ENCODE measurements around the gene CHID1. TPM values are rescaled to one million over a fixed set of nuclear protein-coding genes. Genes with fewer than 3 reads are reported as not detected.

The CHID1 gene
- total and polyA plus RNA-seq, 2 experiments from 2014 or later = 54.1 to 67.3 TPM

DNA sequence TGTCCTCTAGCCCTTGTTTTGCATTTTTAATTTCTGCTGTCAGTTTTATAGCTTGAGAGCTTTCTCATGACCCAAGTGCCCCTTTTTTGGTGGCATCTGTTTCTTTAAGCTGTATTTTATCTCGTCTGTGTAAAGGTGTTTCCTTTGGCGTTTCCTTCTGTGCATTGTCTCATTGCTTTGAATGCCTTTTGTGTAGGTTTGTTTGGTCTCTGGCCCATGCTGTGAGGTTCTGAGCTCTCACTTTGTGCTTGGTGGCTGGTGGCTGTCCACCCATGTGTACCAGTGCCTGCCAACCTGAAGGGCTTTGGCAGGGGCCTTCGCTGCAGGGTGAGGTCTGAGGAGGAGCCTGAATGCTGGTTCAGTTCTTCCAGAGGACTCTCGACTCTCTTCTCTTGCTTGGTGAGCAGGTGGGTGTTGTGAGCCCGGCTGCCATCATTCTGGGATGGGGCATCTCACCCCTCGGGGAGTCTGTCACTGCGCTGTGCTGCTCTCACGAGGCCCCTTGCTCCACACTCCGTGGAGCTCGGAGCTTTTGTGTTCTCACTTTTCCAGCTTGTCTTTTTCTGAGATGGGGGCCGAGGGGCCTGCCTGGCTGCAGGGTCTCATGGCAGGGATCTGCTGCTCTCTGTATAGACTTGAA is 30.0 kb upstream of the CHID1 start:
- peaks cover 3% of the 10 kb centered on the region; the same call in 1 of the 2 replicates for H4K20me1 ChIP-seq (replicated peaks; ENCODE audit: insufficient read depth)
- peak overlapping the region; percentile 43 for H3K27ac Mint-ChIP-seq

More for the DNA sequence above, 30.0 kb upstream of the CHID1 start:
- Histone ChIP-seq H3K4me2 (peak overlapping the region; percentile 30), H3K4me1 (ENCODE audit: insufficient read depth) (peaks cover 53% of the 10 kb centered on the region), H3K4me3 (no peak overlapping the region), H3F3A (replicated peaks; ENCODE audit: low read depth) (no peaks in the 10 kb centered on the region; the same call in none of the 2 replicates), H3K9me2 (ENCODE audit: insufficient read depth) (no peaks in the 10 kb centered on the region), H3K79me2 (replicated peaks; ENCODE audit: insufficient read depth) (peaks cover 81% of the 10 kb centered on the region), H3K36me3 (ENCODE audit: insufficient read depth) (no peaks in the 10 kb centered on the region), H3K27ac (ENCODE audit: low read depth) (peak overlapping the region; percentile 29; the same call in 1 of the 2 replicates), H3K27me3 (ENCODE audit: insufficient read depth) (no peaks in the 10 kb centered on the region), H2AFZ (no peak overlapping the region)
- Mint-ChIP-seq H3K36me3 (ENCODE audit: low read depth) (peaks cover 14% of the 10 kb centered on the region), H3K4me3 (no peak overlapping the region), H3K27me3 (ENCODE audit: insufficient read depth, low read depth, poor library complexity) (peaks cover 3% of the 10 kb centered on the region), H3K4me1 (peaks cover 60% of the 10 kb centered on the region), H3K9me3 (no peaks in the 10 kb centered on the region)
- DNase-seq (ENCODE audit: low spot score) (no peak), ATAC-seq (peak; percentile 13)
- TF ChIP-seq NANOG (IDR thresholded peaks at IDR 0.05; ENCODE audit: borderline replicate concordance) = no peak
- TF ChIP-seq ZNF114 (CRISPR knock-in tag; IDR thresholded peaks at IDR 0.05) = no peak
- TF ChIP-seq, protein P1, sequence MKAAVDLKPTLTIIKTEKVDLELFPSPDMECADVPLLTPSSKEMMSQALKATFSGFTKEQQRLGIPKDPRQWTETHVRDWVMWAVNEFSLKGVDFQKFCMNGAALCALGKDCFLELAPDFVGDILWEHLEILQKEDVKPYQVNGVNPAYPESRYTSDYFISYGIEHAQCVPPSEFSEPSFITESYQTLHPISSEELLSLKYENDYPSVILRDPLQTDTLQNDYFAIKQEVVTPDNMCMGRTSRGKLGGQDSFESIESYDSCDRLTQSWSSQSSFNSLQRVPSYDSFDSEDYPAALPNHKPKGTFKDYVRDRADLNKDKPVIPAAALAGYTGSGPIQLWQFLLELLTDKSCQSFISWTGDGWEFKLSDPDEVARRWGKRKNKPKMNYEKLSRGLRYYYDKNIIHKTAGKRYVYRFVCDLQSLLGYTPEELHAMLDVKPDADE (IDR thresholded peaks at IDR 0.05) = no peak
- TF ChIP-seq, protein P2, sequence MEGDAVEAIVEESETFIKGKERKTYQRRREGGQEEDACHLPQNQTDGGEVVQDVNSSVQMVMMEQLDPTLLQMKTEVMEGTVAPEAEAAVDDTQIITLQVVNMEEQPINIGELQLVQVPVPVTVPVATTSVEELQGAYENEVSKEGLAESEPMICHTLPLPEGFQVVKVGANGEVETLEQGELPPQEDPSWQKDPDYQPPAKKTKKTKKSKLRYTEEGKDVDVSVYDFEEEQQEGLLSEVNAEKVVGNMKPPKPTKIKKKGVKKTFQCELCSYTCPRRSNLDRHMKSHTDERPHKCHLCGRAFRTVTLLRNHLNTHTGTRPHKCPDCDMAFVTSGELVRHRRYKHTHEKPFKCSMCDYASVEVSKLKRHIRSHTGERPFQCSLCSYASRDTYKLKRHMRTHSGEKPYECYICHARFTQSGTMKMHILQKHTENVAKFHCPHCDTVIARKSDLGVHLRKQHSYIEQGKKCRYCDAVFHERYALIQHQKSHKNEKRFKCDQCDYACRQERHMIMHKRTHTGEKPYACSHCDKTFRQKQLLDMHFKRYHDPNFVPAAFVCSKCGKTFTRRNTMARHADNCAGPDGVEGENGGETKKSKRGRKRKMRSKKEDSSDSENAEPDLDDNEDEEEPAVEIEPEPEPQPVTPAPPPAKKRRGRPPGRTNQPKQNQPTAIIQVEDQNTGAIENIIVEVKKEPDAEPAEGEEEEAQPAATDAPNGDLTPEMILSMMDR (conservative IDR thresholded peaks at IDR 0.05; ENCODE audit: low read depth in 2 of 2) = no peak
- TF ChIP-seq, protein P3, sequence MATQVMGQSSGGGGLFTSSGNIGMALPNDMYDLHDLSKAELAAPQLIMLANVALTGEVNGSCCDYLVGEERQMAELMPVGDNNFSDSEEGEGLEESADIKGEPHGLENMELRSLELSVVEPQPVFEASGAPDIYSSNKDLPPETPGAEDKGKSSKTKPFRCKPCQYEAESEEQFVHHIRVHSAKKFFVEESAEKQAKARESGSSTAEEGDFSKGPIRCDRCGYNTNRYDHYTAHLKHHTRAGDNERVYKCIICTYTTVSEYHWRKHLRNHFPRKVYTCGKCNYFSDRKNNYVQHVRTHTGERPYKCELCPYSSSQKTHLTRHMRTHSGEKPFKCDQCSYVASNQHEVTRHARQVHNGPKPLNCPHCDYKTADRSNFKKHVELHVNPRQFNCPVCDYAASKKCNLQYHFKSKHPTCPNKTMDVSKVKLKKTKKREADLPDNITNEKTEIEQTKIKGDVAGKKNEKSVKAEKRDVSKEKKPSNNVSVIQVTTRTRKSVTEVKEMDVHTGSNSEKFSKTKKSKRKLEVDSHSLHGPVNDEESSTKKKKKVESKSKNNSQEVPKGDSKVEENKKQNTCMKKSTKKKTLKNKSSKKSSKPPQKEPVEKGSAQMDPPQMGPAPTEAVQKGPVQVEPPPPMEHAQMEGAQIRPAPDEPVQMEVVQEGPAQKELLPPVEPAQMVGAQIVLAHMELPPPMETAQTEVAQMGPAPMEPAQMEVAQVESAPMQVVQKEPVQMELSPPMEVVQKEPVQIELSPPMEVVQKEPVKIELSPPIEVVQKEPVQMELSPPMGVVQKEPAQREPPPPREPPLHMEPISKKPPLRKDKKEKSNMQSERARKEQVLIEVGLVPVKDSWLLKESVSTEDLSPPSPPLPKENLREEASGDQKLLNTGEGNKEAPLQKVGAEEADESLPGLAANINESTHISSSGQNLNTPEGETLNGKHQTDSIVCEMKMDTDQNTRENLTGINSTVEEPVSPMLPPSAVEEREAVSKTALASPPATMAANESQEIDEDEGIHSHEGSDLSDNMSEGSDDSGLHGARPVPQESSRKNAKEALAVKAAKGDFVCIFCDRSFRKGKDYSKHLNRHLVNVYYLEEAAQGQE (IDR thresholded peaks at IDR 0.05; ENCODE audit: unreplicated experiment) = no peak
- no peak for TF ChIP-seq STAT1 (IDR thresholded peaks at IDR 0.05; ENCODE audit: unreplicated experiment)
- no peak for TF ChIP-seq EZH2 (IDR thresholded peaks at IDR 0.05; ENCODE audit: low read depth, unreplicated experiment)
- TF ChIP-seq, protein P4, sequence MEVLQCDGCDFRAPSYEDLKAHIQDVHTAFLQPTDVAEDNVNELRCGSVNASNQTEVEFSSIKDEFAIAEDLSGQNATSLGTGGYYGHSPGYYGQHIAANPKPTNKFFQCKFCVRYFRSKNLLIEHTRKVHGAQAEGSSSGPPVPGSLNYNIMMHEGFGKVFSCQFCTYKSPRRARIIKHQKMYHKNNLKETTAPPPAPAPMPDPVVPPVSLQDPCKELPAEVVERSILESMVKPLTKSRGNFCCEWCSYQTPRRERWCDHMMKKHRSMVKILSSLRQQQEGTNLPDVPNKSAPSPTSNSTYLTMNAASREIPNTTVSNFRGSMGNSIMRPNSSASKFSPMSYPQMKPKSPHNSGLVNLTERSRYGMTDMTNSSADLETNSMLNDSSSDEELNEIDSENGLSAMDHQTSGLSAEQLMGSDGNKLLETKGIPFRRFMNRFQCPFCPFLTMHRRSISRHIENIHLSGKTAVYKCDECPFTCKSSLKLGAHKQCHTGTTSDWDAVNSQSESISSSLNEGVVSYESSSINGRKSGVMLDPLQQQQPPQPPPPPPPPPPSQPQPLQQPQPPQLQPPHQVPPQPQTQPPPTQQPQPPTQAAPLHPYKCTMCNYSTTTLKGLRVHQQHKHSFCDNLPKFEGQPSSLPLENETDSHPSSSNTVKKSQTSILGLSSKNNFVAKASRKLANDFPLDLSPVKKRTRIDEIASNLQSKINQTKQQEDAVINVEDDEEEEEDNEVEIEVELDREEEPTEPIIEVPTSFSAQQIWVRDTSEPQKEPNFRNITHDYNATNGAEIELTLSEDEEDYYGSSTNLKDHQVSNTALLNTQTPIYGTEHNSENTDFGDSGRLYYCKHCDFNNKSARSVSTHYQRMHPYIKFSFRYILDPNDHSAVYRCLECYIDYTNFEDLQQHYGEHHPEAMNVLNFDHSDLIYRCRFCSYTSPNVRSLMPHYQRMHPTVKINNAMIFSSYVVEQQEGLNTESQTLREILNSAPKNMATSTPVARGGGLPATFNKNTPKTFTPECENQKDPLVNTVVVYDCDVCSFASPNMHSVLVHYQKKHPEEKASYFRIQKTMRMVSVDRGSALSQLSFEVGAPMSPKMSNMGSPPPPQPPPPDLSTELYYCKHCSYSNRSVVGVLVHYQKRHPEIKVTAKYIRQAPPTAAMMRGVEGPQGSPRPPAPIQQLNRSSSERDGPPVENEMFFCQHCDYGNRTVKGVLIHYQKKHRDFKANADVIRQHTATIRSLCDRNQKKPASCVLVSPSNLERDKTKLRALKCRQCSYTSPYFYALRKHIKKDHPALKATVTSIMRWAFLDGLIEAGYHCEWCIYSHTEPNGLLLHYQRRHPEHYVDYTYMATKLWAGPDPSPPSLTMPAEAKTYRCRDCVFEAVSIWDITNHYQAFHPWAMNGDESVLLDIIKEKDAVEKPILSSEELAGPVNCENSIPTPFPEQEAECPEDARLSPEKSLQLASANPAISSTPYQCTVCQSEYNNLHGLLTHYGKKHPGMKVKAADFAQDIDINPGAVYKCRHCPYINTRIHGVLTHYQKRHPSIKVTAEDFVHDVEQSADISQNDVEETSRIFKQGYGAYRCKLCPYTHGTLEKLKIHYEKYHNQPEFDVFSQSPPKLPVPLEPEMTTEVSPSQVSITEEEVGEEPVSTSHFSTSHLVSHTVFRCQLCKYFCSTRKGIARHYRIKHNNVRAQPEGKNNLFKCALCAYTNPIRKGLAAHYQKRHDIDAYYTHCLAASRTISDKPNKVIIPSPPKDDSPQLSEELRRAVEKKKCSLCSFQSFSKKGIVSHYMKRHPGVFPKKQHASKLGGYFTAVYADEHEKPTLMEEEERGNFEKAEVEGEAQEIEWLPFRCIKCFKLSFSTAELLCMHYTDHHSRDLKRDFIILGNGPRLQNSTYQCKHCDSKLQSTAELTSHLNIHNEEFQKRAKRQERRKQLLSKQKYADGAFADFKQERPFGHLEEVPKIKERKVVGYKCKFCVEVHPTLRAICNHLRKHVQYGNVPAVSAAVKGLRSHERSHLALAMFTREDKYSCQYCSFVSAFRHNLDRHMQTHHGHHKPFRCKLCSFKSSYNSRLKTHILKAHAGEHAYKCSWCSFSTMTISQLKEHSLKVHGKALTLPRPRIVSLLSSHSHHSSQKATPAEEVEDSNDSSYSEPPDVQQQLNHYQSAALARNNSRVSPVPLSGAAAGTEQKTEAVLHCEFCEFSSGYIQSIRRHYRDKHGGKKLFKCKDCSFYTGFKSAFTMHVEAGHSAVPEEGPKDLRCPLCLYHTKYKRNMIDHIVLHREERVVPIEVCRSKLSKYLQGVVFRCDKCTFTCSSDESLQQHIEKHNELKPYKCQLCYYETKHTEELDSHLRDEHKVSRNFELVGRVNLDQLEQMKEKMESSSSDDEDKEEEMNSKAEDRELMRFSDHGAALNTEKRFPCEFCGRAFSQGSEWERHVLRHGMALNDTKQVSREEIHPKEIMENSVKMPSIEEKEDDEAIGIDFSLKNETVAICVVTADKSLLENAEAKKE (CRISPR knock-in tag; IDR thresholded peaks at IDR 0.05) = no peak
- no peak for TF ChIP-seq JUNB (IDR thresholded peaks at IDR 0.05; ENCODE audit: unreplicated experiment)
- TF ChIP-seq CREB1 (CRISPR knock-in tag; IDR thresholded peaks at IDR 0.05; ENCODE audit: low read depth) = no peak
- TF ChIP-seq ZNF331 (CRISPR knock-in tag; IDR thresholded peaks at IDR 0.05; ENCODE audit: low read depth) = no peak
- no peak for TF ChIP-seq POLR2AphosphoS5 (IDR thresholded peaks at IDR 0.05; ENCODE audit: low read depth)
- no peak for TF ChIP-seq EZH2phosphoT487 (IDR thresholded peaks at IDR 0.05; ENCODE audit: unreplicated experiment)

Measured in GM23338 (cell line).